ENCODE data around the gene SPC24. TPM values are rescaled to one million over a fixed set of nuclear protein-coding genes. Genes with fewer than 3 reads are reported as not detected.

Gene SPC24
- total and polyA plus RNA-seq, 2 of the 4 experiments (the other 2 are of a cell fraction), result 12.2 to 97.5 TPM

DNA sequence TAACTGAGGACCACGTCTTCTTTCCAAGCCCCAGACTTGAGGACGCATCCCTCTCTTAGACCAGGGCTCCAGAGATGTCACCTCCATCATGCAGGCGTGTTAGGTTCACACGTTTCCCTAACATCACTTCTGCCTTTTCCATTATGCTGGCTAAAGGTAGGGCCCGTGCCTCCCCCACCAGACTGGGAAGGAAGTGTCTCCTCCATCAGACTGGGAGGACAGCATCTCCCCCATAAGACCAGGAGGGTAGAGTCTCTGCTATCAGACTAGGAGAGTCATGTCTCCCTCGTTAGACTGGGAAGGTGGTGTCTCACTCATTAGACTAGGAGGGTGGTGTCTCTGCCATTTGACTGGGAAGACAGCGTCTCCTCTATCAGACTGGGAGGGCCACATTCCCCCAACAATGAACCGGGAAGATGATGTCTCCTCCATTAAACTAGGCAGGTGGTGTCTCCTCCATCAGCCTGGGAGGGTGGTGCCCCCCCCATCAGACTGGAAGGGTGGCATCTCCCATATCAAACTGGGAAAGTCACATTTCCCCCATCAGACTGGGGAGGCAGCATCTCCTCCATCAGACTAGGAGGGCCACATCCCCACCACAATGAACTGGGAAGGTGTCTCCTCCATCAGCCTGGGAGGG, 18.1 kb upstream of the SPC24 start:
- Histone ChIP-seq H3K14ac (replicated peaks; ENCODE audit: low read depth, low read length) (no peak overlapping the region), H3K56ac (ENCODE audit: extremely low read depth, insufficient read depth, low read length) (no peak overlapping the region), H3K27ac (ENCODE audit: insufficient read depth, low read length) (no peak overlapping the region), H3K4me3 (ENCODE audit: insufficient read depth, low read depth, low read length) (no peak overlapping the region), H3K23ac (ENCODE audit: low read depth, low read length) (no peak overlapping the region), H4K8ac (ENCODE audit: low read depth in 2 of 2, low read length in 2 of 2) (no peak overlapping the region), H4K5ac (ENCODE audit: low read depth, low read length) (no peak overlapping the region), H4K20me1 (ENCODE audit: insufficient read depth, low read length) (no peaks in the 10 kb centered on the region; the same call in none of the 2 replicates), H4K91ac (ENCODE audit: insufficient read depth, low read depth, low read length) (no peak overlapping the region), H3K18ac (ENCODE audit: low read depth, low read length) (no peak overlapping the region), H2BK20ac (ENCODE audit: low read depth, low read length) (no peak overlapping the region), H3K79me1 (ENCODE audit: low read depth in 1 of 2, low read length in 2 of 2) (peaks cover 24 to 64% of the 10 kb centered on the region in 2 experiments), H3K4ac (ENCODE audit: low read depth, low read length) (no peak overlapping the region), H3K9me3 (ENCODE audit: control insufficient read depth, insufficient read depth, low read length) (no peaks in the 10 kb centered on the region), H3K4me2 (ENCODE audit: low read depth, low read length) (no peak overlapping the region), H2AK9ac (replicated peaks; ENCODE audit: low read depth, low read length, poor library complexity) (no peak overlapping the region), H2BK15ac (ENCODE audit: low read depth, low read length) (no peak overlapping the region), H2BK120ac (ENCODE audit: low read depth, low read length) (no peak overlapping the region), H3K36me3 (ENCODE audit: control insufficient read depth, insufficient read depth, low read length) (peaks cover 84% of the 10 kb centered on the region), H3K9ac (ENCODE audit: low read depth, low read length) (no peak overlapping the region), H3K9me1 (ENCODE audit: insufficient read depth, low read length) (peaks cover 3% of the 10 kb centered on the region; the same call in 1 of the 2 replicates), H2AK5ac (ENCODE audit: low read depth, low read length) (no peak overlapping the region; the same call in 1 of the 2 replicates), H2AFZ (replicated peaks; ENCODE audit: low read length, poor library complexity) (no peak overlapping the region), H2BK5ac (ENCODE audit: low read depth, low read length, poor library complexity, severe bottlenecking) (no peak overlapping the region), H3K27me3 (ENCODE audit: control insufficient read depth, insufficient read depth, low read length) (no peaks in the 10 kb centered on the region), H3K4me1 (ENCODE audit: control insufficient read depth, insufficient read depth, low read length) (0 out of 2 replicates have a peak, but pooled peaks cover 1% of the 10 kb centered on the region)
- dilution Hi-C loops (cut with HindIII; ENCODE audit: low sequenced_read_pairs, unreplicated experiment), result no loop called here
- no TSS peak for BruUV-seq (replicated peaks)
- POLR2A ChIA-PET (ENCODE audit: unreplicated experiment), result no interaction called here
- DNase-seq (no peak), ATAC-seq (ENCODE audit: low read depth) (no peak)
- TF ChIP-seq RAD21 (IDR thresholded peaks at IDR 0.05; ENCODE audit: low read length), result no peak
- 60% methylated on average over 1 of the region's 8 CpGs; no CpG with 5 or more reads in 1 of the 2 experiments for WGBS, 2 experiments (ENCODE audit: extremely low coverage in 2 of 2, insufficient read length in 1 of 2)
- intact Hi-C loops (cut with micrococcal nuclease), result no loop called here
- in situ Hi-C loops (cut with MboI; ENCODE audit: low sequenced_read_pairs), result no loop called here
- CTCF ChIA-PET, result no interaction called here
